HL-60/S4 treated with phorbol 12-myristate 13-acetate at 8.2 ng/mL for 4 days and 3 days (cell line): ENCODE data around the gene LHX4.

ENCODE experiments used
- in situ Hi-C: fragments of 300-500 bp; cut with MboI; formaldehyde crosslinking; loops from 2 replicates; pipeline ENCODE4 v1.15.0; 2022; ENCODE audit warnings: low sequenced_read_pairs

LHX4 gene

DNA sequence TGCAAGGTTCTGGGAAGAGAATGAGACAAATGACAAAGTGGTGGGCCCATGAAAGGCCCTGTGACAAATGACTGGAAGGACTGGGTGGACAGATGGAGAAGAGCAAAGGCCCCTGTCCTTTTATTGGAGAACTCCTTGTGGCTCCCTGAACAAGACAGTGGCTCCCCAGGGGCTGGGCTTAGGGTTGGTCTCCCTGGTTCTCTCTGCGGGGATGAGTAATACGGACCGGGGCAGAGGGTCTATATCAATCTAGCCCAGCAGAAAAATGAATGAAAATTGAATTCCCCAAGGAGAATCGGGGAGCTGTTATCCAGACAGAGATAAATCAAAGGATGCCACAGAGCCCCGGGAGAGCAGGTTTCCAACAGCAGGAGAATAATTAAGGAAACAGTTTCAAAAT, 5.2 kb upstream of the LHX4 start:
- in situ Hi-C loops: no loop called here

DNA sequence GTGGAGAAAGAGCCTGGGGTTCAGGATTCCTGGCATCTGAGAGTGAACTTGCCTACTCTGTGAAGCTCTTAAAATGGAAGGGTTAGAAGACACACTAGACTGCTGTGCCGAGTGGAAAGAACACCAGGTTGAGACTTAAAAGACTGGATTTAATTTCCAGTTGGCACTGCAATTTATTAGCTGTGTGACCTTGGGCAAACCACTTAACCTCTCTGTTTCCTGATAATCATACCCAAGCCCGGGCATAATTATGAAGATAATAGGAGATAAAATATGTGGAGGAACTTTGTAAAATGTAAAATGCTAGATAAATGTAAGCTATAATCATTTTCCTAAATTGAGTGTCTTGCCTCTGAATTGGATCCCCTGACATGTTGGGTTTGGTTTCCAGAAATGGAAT, 4.7 kb upstream of the LHX4 start:
- in situ Hi-C loops: no loop called here

DNA sequence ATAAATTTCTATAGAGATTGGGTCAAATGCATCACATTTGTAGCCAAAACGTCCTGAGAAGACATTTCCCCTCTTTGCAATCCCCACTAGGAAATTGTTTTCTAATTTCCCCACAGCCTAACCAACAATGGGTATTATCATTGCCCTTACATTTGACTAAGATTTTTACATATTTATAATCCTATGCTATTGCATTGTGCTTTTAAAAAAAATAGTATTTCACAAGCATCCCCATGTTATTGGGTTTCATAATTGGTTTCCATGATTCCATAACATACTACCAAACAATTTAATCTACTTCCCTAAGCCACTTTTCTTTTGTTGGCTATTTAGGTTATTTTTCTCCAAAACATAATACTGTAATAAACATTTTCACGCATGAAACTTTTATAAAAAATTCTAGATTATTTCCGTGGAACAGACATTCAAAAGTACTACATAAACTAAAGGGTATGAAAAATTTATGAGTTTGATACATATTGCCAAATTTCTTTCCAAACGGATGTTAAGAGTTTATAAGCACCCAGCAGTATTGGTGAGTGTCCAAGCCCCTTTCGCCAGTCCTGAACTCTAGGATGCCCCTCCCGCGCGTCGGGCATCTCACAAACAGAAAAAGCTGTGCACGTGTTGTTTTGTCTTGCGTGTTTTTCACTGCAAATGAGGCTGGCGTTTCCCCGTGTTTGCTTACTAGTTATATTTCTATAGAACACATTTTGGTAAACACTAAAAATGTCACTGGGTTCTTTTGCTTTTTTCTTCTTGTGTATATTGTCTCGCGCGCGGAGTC, 2.0 kb upstream of the LHX4 start:
- in situ Hi-C loops: no loop called here

DNA sequence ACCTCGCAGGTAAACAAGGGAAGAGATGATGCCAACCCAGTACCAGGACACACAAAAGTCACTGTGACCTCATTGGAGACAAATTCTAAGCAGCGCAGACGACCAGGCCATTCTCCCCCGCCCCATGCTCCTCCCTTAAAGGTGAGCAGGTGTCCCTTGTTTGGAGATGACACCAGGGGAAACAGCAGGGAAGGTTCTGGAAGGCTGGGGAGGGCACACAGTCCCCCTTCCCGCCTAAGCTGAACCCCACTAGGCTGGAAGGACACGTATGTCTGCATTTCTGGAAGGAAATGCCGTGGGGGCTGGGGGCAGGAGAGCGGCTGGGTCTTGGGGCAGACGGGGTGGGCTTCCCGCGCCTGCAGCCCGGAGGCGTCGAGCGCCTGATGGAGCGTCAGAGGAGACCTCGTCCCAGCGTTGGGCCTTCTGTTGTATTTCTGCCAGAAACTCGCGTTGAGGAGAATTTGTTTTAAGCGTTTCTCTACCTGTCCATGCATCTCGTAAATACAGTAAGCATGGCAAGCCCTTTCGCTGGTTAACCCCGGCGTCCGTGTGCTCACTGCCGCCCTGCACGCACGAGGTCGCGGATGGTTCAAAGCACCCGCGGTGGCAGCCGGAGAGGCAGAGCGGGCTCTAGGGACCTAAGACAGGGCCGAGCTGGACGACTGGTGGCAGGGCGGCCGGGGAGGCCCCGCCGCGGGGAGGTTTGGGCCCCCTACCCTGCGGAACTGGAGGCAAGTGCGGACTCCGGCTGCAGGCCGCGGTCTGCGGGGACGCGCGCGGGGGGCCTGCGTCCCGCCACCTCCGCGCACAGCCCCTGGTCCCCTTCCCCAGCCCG, 1.2 kb upstream of the LHX4 start:
- in situ Hi-C loops: no loop called here

DNA sequence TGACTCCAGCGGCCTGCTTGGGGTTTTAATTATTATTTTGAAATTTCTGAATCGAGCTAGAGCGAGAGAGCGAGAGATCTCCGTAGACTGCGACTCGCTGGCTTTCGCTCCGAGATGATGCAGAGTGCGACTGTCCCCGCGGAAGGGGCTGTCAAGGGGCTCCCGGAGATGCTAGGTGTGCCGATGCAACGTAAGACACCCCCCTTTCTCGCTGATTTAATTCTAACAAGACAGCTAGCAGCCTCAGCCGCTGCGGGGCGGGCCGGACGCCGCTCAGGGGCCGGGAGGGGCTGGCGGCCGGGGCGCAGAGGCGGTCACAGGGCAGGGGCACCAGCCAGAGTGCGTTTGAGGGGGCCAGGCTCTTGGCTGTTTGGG, 339 bp downstream of the LHX4 start:
- in situ Hi-C loops: no loop called here

DNA sequence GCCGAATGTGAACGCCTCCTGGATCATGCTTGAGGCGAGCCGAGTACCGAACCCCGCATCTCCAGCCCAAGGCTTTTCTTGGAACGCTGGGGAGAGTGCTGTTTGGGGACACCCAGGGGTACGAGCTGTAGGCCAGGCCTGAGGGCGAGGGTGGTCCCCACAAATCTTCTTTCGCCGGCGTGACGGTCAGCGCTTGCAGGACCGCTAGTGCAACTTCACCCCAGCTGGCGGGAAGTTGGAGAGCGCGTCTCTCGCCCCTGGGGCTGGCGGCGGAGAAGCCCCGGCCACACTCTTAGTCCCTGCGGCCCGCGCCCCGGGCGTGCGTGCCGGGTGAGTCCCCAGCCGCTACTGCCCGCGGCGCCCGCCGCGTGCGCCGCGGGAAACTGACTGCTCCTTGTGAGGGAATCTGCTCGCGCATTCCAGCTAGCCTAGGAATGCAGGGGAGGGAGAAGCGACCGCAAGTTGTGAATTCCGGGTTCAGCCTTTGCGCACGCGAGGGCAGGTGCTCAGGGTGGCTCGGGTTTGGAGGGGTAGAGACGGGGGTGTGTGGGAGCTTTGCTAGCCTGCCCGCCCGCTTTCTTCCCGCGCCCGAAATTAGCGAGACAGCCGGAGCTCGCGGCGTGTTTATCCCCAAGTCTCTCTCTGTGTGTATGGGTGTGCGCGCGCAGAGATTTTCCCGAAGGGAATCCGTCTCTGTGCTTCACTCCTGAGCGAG, 884 bp downstream of the LHX4 start:
- in situ Hi-C loops: no loop called here

DNA sequence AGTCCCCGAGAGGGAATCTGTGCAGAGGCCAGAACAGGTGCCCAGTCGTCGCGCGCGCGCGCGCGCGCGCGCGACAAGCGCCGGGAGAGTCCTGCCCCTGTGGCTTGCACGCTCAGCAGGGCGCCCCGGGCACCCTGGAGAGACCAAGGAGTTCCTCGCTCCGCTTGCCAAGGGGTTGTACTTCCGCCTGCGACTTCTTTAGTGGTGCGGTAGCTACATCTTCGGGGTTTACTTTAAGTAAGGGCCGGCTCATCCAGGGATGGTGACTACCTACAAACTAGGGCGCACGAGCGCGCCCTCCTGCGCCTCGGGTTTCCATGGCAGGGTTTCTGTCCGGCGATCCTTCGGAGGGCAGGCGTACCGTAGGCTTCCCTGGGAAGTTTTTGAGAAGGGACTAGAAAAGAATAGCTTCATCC, 1.4 kb downstream of the LHX4 start:
- in situ Hi-C loops: no loop called here

DNA sequence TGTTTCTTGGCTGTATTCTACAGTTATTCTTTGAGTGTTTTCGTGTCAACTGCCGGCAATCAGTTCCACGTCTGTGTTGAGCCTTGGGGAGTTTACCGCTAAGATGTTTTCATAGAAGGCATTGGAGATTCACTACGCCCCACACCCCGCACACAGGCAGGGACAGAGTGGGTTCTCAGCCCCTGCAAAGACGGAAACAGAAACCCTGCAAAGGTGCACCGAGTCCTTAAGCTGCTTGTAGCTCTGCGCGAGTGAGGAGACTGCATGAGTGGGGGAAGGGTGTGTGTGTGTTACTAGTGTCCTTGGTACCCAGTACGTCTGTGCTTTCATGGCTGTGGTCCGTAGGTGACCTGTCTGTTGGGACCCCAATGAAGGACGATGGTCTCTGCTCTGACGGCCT, 1.9 kb downstream of the LHX4 start:
- in situ Hi-C loops: no loop called here

DNA sequence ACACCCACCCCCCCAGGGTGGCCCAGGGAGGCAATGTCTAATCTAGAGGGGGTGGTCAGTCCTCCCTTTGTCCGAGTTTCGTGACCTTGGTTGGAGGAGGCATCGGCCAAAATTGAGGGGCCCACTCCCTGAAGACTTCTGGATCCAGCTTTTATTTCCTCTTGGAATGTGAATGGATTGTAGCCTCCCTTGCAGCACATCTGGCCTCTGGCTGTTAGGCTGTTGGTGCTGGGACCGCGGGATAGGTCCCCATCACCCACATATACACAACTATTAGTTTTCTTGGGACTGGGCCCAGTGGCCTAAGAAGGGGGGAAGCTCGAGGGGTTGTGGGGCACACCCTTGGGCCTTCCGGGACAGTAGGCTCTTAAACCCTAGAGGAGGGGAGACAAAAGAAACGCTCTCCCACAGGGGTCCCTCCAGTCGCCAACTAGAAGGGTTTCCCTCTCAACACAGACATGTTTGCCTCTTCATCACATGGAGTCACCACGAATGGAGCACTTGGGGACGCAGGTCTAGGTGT, 2.5 kb downstream of the LHX4 start:
- in situ Hi-C loops: no loop called here

DNA sequence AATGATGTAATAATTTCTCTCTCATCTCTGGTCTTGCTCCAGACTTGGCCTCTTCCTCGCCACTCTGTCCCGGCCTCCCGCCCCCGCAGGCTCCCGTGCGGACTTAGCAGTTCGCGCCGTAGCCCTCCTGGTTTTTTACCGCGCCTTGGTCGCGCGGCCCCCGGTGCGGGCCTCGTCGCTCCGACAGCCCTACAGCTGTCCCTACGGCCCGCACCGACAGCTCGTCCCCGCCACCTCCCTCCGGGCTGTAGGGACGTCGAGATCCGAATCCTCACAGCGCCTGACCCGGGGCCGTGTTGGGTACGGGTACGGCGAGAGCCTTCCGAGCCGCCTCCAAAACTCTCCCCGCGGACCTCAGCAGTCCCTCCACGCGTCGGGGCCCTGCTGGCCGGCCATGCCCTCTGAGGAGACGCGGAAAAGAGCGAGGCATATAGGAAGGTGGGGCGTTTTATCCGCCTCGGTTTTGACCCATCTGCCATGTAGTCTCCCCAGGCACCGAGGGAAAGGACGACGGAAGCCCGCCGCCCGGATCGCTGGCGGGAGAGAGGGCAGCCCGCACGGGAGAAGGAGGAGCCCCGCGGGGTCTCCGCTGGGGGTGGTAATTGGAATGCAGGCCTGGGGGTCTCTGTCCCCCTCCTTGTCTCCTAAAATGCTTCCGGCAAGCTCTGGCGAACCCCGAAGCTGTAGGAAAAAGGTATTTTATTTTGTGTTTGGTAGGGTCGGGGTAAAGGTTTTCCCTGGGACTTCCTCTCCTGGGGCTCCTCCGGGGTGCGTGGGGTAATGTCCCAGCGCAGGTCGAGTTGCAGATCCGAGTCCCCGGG, 3.3 kb downstream of the LHX4 start:
- in situ Hi-C loops: no loop called here

DNA sequence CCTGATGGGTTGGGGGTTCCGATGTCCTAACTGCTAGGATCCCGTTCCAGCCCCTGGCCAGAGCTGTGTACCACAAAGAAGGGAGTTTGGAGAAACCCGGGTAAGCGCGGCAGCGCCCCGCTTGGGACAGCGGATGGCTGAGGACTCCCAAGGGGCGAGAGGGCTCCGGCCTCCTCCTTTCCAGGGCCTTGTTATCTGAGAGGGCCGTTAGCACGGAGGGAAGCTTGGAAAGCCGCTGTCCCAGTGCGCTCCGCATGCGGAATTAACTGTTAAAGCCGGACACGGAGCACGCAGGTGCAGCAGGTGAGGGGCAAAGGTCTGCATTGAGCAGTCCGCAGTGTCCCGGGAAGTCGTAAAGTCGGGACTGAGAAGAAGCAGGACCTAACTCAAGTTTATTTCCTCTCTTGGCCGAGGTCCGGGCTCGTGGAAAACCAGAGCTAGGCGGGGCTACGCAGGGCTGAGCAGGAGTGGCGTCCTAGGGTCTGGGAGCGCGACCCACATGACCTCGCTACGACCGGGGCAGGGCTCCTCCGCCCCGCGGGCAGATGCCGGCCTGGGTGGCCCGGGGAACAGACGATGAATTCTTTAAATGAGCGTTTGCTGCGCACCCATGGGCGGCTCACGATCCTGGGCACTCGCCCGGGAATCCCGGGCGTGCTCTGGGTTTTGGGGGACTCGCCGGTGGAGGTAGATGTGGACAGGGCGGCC, 4.5 kb downstream of the LHX4 start:
- in situ Hi-C loops: no loop called here

DNA sequence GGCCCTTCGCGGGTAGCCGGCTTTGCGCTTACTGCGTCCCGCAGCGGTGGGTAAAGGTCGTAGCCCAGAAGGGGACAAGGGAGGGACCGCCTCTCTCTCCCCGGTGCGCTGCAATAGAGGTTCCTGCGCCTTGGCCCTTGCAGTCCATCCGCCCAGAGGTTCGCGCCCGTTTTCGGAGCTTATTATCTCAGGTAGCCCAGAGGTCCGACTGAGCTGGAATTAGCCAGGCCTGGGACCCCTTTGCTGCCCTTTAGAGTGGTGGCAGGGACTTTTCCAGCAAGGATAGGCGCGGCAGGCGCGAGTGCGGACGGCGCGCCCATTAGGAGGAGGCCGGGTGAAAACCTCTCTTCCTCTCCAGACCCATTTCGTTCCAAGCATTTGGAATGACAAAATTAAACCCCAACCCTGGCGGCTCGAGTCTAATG, 5.0 kb downstream of the LHX4 start:
- in situ Hi-C loops: no loop called here

DNA sequence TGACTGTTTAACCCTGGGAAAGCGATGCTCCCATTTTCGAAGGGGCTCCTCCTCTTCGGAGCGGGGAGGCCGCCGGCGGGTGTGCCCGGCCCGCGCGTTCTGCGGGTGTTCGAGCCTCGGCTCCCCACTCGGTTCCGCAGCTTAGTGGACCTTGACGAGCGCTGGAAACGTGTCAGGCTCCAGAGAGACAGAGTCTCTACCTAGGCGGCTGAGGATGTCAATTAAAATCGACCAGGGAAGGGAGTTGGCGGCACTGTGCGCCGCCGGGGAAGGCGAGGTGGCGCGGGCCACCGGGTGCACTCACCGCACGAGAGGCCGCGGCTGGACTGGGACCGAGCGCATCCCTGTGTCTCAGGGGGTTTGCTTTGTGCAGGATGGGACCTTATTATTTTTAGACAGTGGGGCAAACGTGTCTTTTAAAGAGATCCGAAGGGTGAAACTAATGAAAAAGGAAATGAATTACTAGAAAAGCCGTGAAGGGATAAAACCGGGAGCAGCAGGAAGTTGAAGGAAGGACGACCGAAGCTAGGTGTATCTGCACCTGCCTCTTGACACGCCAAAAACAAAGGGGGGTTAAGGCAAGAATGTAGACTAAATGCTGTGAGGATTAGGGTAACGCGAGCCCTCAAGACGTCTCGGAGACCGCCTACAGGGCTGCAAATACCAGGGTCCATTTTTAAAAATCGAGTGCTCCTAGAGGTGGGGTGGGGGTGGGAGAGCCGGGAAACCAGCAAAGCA, 5.6 kb downstream of the LHX4 start:
- in situ Hi-C loops: no loop called here

DNA sequence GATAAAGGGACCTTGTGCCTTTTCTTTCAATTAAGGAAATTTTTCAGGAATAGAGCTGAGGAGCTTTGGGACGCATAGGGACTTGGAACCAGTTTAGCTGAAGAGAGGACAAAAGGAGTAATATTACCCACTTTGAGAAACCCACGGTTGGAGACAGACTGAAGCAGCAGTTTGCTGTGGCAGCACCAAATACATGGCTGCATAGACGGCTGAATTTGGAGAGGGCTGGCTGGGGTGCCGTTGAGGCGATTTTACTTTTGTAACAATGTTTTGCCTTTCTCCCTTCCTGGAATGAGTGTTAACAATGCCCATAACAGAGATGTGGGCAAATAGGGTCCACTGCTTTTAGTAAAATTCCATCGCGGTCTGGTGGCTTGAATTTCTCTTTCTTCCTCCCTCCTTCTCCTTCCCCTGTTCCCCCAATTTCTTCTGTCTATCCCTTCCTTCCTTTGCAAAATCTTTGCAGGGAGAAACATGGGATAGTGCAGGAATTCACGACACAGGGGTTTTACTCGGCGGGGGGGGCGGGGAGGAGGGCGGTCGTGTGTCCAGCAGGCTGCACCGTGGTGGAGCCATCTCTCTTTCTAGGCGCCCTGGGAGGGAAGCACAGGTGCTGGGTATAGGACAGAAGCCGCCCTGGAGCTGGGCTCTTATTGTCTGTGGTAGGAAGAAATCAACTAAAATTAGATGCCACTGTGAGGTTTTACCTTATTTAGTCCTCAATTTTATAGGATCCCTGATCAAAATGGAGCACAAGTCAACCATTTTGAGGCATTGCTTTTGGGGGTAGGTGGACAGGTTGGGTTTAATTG, 6.8 kb downstream of the LHX4 start:
- in situ Hi-C loops: no loop called here

DNA sequence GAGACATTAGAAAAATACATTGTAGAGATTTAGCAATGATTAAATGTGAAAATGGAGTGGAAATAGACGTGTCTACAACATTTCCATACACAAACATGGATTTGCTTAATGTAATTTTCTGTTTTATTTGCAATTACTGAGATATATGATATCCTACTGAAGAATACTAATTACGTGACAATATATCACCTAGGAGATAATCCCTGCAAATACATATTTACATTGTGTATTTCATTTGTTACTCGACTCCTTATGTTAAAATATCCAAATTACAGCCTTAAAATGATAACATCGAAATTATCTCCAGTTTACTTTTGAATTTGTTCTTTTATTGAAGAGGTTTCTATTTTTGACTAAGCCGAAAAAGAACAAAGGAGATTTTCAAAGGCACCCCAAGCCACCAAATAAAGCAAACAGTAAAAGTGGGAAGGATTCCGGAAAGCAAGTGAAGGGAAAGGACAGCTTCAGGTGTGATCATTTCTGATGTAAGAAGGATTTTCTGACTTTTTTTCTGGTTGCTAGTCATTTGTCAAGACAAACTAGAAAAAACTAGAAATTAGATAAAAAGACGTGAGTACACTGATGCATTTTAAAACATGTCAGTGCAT, 7.9 kb downstream of the LHX4 start:
- in situ Hi-C loops: no loop called here

DNA sequence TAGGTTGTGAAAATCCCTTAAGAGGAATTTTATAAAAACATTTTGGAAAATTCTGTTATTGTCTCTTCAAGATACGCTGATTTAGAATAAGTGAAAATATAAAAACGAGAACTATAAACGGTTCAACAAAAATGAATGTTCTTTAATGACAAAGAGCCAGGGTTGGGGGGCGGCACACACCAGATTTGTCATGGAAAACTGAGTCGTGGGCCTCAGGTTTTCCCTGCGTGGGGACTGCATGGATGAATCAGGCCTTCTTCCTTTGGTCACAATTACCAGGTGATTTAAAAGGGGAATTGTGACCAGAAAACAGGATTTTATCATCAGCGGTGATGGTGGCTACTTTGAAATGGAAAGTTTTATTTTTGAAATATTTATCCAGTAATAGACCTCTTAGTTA, 8.6 kb downstream of the LHX4 start:
- in situ Hi-C loops: no loop called here

DNA sequence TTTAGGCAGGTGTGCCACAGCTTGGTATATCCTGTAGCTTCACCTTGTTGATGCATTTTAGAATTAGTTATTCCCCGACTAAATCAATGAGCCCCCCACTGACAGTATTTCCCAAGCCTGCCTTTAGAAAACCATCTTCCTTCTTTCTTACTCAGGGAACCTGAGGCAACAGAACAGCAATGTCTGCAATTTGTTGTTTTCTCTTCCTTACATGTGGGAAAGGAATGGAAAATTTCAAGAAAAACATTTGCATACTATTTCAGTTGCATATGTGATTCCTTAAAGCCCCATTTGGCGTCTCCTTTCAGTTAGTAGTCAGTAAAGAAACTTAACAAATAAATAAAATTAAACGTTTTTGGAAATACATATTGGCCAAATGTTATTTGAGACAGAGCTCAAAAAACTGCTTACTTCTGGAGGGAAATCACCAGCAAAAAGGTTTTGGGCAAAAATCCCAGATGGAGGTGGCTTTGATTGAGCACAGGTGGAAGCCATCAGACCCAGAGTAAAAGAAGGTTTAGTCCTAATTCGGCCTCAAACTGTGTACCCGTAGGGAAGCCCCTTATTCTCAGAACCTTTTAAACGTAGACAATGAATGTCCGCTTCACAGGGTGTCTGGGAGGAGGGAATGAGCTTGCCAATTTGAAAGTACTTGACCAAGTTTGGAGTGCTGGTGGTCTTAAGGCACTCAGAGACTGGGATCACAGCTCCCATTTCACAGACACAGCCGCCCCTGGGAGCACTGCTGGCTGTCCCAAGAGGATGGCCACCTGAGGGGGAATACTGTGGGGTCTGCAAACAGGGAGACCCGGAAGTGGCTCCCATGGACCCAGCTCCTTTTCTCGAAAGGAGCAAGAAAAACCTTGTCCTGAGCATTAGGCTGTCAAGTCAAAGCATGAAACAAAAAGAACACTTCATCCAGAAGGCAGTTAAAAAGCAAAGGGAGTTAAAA, 9.4 kb downstream of the LHX4 start:
- in situ Hi-C loops: no loop called here
